ENCODE measurements around the gene OR4D11. TPM values are rescaled to one million over a fixed set of nuclear protein-coding genes. Genes with fewer than 3 reads are reported as not detected.
"Not testable (repeated sequence)": the region's sequence is repeated elsewhere in the genome, so short reads cannot be mapped to it uniquely, and the experiment has no call there.

Gene OR4D11
- total RNA-seq = not detected in 2 replicates

DNA sequence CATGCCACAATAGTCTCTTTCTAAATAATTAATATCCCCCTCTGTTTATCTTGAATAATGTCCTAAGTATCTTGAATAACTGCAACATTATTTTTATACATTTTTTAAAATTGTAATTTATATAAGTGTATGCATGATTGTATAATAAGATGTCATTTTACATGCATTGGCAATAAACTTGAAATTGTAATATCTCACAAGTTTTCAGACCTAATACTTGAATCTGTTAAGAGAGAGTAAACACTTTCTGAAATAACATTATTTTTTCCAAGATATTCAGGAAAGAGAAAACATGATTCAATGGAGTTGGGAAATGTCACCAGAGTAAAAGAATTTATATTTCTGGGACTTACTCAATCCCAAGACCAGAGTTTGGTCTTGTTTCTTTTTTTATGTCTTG lies at the start of gene OR4D11:
Gene OR4D11 (plus strand): TSS at position 301 of the 400 bp plus-strand sequence. CDS start 0 bp downstream, at position 301.
- DNase-seq (ENCODE audit: extremely low read depth, low read depth, low spot score) = no peak

DNA sequence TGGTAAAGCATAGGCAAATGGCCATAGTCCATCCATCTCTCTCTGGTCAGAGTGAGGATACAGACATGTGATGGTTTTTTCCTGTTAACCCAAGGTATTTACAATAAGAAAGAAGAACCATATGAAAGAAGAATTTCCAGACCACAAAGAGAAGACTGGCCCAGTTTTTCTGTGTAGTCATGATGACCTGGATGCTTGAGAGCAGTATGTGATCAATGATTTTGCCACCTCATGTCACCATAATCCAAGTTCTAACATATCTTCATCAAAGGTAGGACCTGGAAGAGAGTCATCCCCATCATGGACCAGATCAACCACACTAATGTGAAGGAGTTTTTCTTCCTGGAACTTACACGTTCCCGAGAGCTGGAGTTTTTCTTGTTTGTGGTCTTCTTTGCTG lies 46.7 kb upstream of the OR4D11 start, which contains the start of gene OR4D6:
Gene OR4D6 (plus strand): TSS at position 301 of the 400 bp plus-strand sequence. CDS start 0 bp downstream, at position 301.
- no peak for DNase-seq (ENCODE audit: extremely low read depth, low read depth, low spot score)

DNA sequence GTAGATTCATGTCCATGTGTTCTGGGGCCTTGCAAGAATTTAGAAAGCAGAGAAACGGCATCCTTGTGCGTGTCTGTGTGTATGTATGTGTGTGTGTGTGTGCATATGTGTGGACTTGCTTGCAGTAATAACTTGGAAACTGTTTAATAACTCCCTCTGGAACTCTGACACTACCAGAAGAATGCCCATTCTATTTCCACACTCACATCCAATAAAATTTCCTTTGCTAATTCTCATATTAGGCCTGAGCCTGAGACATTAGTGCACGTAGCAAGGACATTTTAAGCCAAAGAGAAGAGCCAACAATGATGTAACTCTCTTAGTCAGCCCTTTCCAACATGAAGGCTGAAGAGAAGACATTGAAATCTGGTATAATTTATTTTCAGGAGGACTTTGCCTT lies 43.5 kb upstream of the OR4D11 start:
- no peak for DNase-seq (ENCODE audit: extremely low read depth, low read depth, low spot score)

GRCh38 chr11:59463190-59463641 lies 40.2 kb upstream of the OR4D11 start:
- DNase-seq (ENCODE audit: extremely low read depth, low read depth, low spot score) = no peak

DNA sequence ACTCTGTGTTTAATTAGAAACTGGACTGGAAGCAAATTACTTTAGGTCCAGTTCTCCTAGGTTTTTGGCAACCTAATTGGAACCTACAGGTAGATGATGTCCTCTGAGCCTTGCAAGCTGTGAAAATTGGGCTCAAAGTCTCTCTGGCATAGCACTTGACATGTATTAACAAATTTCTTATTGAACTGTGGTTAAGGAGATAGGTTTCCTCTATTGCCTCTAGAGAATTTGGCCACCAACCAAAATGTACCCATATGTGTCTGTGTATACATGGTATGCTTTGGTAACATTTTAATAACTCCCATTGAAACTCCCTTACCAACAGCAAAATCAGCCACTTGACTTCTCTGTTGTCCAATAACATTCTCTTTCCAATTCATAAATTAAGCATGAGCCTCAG lies 30.4 kb upstream of the OR4D11 start, which contains the start of gene OR4D10:
Gene OR4D10 (plus strand): TSS at position 301 of the 400 bp plus-strand sequence. CDS start 4,115 bp downstream, outside the sequence.
- no peak for DNase-seq (ENCODE audit: extremely low read depth, low read depth, low spot score)

- DNase-seq (ENCODE audit: extremely low read depth, low read depth, low spot score) = no peak
Observed at GRCh38 chr11:59475176-59475575, 28.2 kb upstream of the OR4D11 start.

GRCh38 chr11:59479906-59480305 lies 23.5 kb upstream of the OR4D11 start:
- DNase-seq (ENCODE audit: extremely low read depth, low read depth, low spot score) = no peak

- DNase-seq (ENCODE audit: extremely low read depth, low read depth, low spot score) = no peak
Observed at GRCh38 chr11:59480359-59480758, 23.0 kb upstream of the OR4D11 start.

- DNase-seq (ENCODE audit: extremely low read depth, low read depth, low spot score) = no peak
Observed at GRCh38 chr11:59501931-59502330, 1.4 kb upstream of the OR4D11 start.

GRCh38 chr11:59510941-59511589 lies 7.7 kb downstream of the OR4D11 start, which contains the start of gene OR4D9:
OR4D9 (plus strand) TSS chr11:59511539; CDS start chr11:59514913, 3,374 bp downstream.
- no peak for DNase-seq (ENCODE audit: extremely low read depth, low read depth, low spot score)

DNA sequence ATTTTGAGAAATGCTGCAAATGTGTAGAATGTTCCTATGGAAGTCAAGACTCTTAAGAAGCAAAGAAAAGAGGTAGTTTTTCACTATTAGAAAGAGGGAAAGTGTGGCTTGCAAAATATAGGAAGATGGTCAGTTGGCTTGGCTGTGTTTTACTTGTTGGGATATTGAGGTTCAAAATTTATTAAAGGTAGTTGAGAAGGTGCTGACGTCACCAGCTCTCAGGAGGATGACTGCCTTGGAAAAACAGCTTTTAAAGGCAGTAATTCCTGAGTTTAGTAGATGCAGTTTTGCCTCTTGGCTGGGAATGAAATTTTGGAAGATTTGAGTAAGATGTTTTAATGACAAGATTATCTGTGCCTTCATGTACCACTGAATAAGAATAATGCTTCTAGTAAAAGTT lies 8.3 kb downstream of the OR4D11 start:
- DNase-seq (ENCODE audit: extremely low read depth, low read depth, low spot score) = no peak

- DNase-seq (ENCODE audit: extremely low read depth, low read depth, low spot score) = not testable (repeated sequence)
Observed at GRCh38 chr11:59520139-59520538, 16.8 kb downstream of the OR4D11 start.

- no peak for DNase-seq (ENCODE audit: extremely low read depth, low read depth, low spot score)
Observed at GRCh38 chr11:59520741-59521140, 17.4 kb downstream of the OR4D11 start.

- DNase-seq (ENCODE audit: extremely low read depth, low read depth, low spot score) = no peak
Observed at GRCh38 chr11:59523541-59523940, 20.2 kb downstream of the OR4D11 start.

- DNase-seq (ENCODE audit: extremely low read depth, low read depth, low spot score) = no peak
Observed at GRCh38 chr11:59528711-59529110, 25.3 kb downstream of the OR4D11 start.

- no peak for DNase-seq (ENCODE audit: extremely low read depth, low read depth, low spot score)
Observed at GRCh38 chr11:59532620-59533019, 29.2 kb downstream of the OR4D11 start.

GRCh38 chr11:59534676-59535075 lies 31.3 kb downstream of the OR4D11 start:
- DNase-seq (ENCODE audit: extremely low read depth, low read depth, low spot score) = no peak

- DNase-seq (ENCODE audit: extremely low read depth, low read depth, low spot score) = no peak
Observed at GRCh38 chr11:59542142-59542810, 38.9 kb downstream of the OR4D11 start.

DNA sequence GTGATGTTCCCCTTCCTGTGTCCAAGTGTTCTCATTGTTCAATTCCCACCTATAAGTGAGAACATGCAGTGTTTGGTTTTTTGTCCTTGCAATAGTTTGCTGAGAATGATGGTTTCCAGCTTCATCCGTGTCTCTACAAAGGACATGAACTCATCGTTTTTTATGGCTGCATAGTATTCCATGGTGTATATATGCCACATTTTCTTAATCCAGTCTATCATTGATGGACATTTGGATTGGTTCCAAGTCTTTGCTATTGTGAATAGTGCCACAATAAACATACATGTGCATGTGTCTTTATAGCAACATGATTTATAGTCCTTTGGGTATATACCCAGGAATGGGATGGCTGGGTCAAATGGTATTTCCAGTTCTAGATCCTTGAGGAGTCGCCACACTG lies 40.3 kb downstream of the OR4D11 start:
- DNase-seq (ENCODE audit: extremely low read depth, low read depth, low spot score) = not testable (repeated sequence)

- no peak for DNase-seq (ENCODE audit: extremely low read depth, low read depth, low spot score)
Observed at GRCh38 chr11:59544869-59545178, 41.4 kb downstream of the OR4D11 start.

- no peak for DNase-seq (ENCODE audit: extremely low read depth, low read depth, low spot score)
Observed at GRCh38 chr11:59545179-59546020, 42.0 kb downstream of the OR4D11 start.

All from glomerular endothelial cell (primary cell).